ENCODE results near the gene CDKN2B. TPM values are rescaled to one million over a fixed set of nuclear protein-coding genes. Genes with fewer than 3 reads are reported as not detected.

The CDKN2B gene
- total and polyA plus RNA-seq, 9 donors, result 0.63 to 5.7 (median 1.7) TPM

DNA sequence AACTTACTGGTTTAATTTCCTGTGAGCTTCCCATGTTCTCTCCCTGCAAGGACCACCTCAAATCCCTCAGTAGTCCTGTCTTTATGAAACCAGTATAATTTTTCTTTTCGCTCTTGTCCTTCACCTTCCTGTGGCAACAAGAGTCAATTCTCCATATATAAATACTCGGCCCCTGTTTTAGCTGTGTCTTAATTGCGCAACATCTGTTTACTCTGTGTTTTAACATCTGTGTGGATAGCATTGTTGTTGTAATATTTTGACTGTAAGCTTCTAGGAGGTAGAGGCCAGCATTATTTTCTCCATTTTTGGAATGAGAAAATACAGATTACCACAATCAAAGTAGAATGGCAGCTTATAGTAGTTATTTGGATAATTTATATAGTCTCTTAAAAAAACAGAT is 30.2 kb upstream of the CDKN2B start:
- no peak for DNase-seq
- no peaks in the 10 kb centered on the region for H3K27me3 ChIP-seq
- no peak for TF ChIP-seq EP300 (IDR thresholded peaks at IDR 0.05)
- TF ChIP-seq POLR2A (IDR thresholded peaks at IDR 0.05), result no peak
- TF ChIP-seq, protein P1, sequence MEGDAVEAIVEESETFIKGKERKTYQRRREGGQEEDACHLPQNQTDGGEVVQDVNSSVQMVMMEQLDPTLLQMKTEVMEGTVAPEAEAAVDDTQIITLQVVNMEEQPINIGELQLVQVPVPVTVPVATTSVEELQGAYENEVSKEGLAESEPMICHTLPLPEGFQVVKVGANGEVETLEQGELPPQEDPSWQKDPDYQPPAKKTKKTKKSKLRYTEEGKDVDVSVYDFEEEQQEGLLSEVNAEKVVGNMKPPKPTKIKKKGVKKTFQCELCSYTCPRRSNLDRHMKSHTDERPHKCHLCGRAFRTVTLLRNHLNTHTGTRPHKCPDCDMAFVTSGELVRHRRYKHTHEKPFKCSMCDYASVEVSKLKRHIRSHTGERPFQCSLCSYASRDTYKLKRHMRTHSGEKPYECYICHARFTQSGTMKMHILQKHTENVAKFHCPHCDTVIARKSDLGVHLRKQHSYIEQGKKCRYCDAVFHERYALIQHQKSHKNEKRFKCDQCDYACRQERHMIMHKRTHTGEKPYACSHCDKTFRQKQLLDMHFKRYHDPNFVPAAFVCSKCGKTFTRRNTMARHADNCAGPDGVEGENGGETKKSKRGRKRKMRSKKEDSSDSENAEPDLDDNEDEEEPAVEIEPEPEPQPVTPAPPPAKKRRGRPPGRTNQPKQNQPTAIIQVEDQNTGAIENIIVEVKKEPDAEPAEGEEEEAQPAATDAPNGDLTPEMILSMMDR (IDR thresholded peaks at IDR 0.05), result no peak
- H3K9me3 ChIP-seq, result no peaks in the 10 kb centered on the region
- H3K4me3 ChIP-seq, result no peak overlapping the region
- no peaks in the 10 kb centered on the region for H3K36me3 ChIP-seq
- H3K27ac ChIP-seq, result no peak overlapping the region
- intact Hi-C loops (cut with DNase I), result no loop called here
- 67 to 71% (median 70%) methylated on average over 3 of the region's 3 CpGs for whole genome bisulfite sequencing, 3 donors
- H3K4me1 ChIP-seq (ENCODE audit: insufficient read depth), result no peaks in the 10 kb centered on the region

DNA sequence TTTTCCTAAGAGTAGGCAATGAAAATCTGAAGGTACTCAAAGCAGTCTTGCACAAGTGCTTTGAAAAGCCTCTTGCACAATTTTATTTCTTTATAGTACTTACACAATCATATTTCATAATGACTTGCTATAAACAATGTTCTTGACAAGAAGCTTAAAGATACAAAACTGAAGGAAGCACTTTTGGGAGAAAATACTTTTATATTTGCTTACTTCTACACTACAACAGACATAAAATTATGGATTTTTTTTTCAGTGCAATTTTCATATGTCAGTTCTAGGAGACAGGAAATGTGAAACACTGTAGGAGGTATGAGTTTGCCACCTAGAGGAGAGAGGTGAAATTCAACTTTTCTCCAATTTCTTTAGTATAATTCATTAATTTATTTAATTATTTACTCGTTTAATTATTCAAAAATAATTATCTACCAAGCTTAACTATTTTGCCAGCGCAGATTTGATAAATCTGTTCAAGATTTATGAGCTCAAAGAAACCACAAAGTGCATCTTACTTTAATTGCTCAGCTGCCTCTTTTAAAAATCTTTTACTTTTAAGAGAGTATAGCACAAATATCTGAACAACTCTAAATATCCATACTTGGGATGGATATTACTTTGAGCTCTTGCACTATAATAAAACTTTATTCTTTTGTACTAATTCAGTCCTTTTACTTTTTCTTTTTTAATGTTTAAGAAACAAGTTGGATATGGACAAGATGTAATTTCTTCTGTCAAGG is 29.0 kb upstream of the CDKN2B start:
- no peaks in the 10 kb centered on the region for H3K27me3 ChIP-seq
- intact Hi-C loops (cut with DNase I), result no loop called here
- H3K4me3 ChIP-seq, result no peak overlapping the region

DNA sequence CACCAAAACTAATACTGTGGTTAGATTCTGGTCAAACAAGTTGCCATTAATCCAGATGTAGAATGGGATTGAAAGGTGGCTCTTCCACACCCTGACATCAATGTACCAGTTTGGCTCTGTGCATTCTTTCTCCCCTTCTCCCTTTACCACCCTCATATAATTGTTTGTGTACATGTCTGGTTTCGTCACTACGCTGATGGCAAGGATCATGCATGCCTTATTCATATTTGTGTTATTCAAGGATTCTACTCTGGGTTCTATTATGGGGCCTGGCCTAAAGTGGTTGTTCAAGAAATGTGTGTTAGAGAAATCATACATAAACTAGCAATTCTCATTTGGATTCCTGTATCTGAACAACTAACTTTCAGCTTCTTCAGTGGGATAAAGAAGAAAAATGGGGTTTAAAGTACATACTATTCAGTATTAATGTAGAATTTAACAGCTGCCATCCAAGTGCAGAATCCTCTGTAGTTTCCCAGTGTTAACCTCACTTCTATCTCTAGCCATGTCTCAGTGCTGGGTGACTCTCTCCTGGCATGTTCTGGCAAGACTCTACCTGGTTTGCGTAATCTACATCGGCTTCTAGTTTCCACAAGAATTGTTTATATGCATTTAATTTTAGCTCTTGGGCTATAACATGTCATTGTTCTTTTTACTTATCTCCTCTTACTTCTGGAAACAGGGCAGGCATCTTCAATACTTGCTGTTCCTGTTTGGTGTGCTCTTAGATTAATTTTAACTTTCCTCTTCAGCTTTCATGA is 27.9 kb upstream of the CDKN2B start:
- intact Hi-C loops (cut with DNase I), result no loop called here
- 94% methylated on average over 4 of the region's 4 CpGs for WGBS, 3 donors

More for the DNA sequence above, 29.0 kb upstream of the CDKN2B start:
- Histone ChIP-seq H3K4me1 (ENCODE audit: insufficient read depth) (no peaks in the 10 kb centered on the region), H3K27ac (no peak overlapping the region), H3K9me3 (no peaks in the 10 kb centered on the region), H3K36me3 (no peaks in the 10 kb centered on the region)
- TF ChIP-seq EP300 (IDR thresholded peaks at IDR 0.05) (no peak), POLR2A (IDR thresholded peaks at IDR 0.05) (no peak)
- TF ChIP-seq, protein P1 (IDR thresholded peaks at IDR 0.05), result no peak
- WGBS, 3 donors, result 8 to 16% (median 11%) methylated on average over 2 of the region's 2 CpGs
- DNase-seq, result no peak

DNA sequence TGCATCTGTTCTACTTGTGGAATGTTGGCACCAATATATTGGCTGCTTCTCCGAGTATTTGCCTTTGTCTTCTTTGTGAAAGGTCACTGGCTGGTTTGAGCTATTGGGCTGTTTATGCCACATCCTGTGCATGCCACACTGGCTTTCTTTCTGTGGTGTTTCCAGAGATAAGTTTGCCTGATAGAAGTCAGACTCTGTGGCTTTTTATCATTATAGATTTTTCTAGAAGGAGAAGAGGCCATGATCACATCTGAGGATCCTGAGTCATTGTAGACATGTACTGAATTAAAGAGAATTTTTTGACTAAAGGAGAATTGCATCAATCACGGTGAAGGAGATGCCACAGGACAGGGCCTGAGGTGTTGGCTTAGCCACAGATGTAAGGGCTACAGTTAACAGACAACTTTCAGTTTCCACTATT is 26.5 kb upstream of the CDKN2B start:
- no peaks in the 10 kb centered on the region for H3K9me3 ChIP-seq
- H3K27ac ChIP-seq, result no peak overlapping the region
- intact Hi-C loops (cut with DNase I), result no loop called here
- DNase-seq, result no peak
- TF ChIP-seq EP300 (IDR thresholded peaks at IDR 0.05) (no peak), POLR2A (IDR thresholded peaks at IDR 0.05) (no peak)
- TF ChIP-seq, protein P1 (IDR thresholded peaks at IDR 0.05), result no peak
- no peaks in the 10 kb centered on the region for H3K36me3 ChIP-seq
- no peaks in the 10 kb centered on the region for H3K27me3 ChIP-seq
- WGBS, 3 donors, result 82 to 85% (median 83%) methylated on average over 2 of the region's 2 CpGs
- H3K4me3 ChIP-seq, result no peak overlapping the region
- no peaks in the 10 kb centered on the region for H3K4me1 ChIP-seq (ENCODE audit: insufficient read depth)

More for the DNA sequence above, 27.9 kb upstream of the CDKN2B start:
- Histone ChIP-seq H3K27ac (no peak overlapping the region), H3K4me1 (ENCODE audit: insufficient read depth) (no peaks in the 10 kb centered on the region), H3K4me3 (no peak overlapping the region), H3K27me3 (no peaks in the 10 kb centered on the region), H3K9me3 (no peaks in the 10 kb centered on the region), H3K36me3 (no peaks in the 10 kb centered on the region)
- DNase-seq, result no peak
- no peak for TF ChIP-seq POLR2A (IDR thresholded peaks at IDR 0.05)
- TF ChIP-seq, protein P1 (IDR thresholded peaks at IDR 0.05), result no peak
- TF ChIP-seq EP300 (IDR thresholded peaks at IDR 0.05), result no peak

Data from ovary (tissue), 9 donors.